Stomach (tissue), 9 donors: ENCODE results near the gene RCAN1. TPM values are rescaled to one million over a fixed set of nuclear protein-coding genes. Genes with fewer than 3 reads are reported as not detected.
A peak's percentile ranks its signal among the peaks of the same experiment; 100 is the strongest.

Experiments
- DNase-seq, 2 donors: peaks; one replicate each; pipeline versions ENCODE4 v3.0.0 to v3.0.0-alpha.2; 2013 to 2019
- H3K27ac ChIP-seq, 5 donors: fragments of 200-600 bp in 4 of 5; sonication (generic) in 4 of 5; one replicate each; pipeline ENCODE4 v1.5.1; 2013 to 2019; ENCODE audit warnings: mild to moderate bottlenecking in 1 of 5, moderate library complexity in 1 of 5
- H3K27me3 ChIP-seq, 3 donors: fragments of 200-600 bp; sonication (generic); one replicate each; pipeline ENCODE4 v1.5.1; 2017 to 2019; ENCODE audit warnings: mixed run types in 1 of 3
- H3K36me3 ChIP-seq, 4 donors: fragments of 200-600 bp; sonication (generic); 1 replicate in 3 of 4; 2 replicates in 1 of 4; pipeline ENCODE4 v1.5.1; 2016 to 2019
- H3K4me1 ChIP-seq, 4 donors: fragments of 200-600 bp; sonication (generic); one replicate each; pipeline ENCODE4 v1.5.1; 2016 to 2019
- H3K4me3 ChIP-seq, 4 donors: fragments of 200-600 bp; sonication (generic) in 3 of 4; one replicate each; pipeline ENCODE4 v1.5.1; 2016 to 2019; ENCODE audit warnings: mild to moderate bottlenecking in 1 of 4
- H3K9me3 ChIP-seq, 4 donors: fragments of 200-600 bp; sonication (generic); one replicate each; pipeline ENCODE4 v1.5.1; 2016 to 2019
- EP300 ChIP-seq: sonication (generic); formaldehyde crosslinking; IDR thresholded peaks from one replicate; pipeline ENCODE4 v1.6.1; 2017; ENCODE audit warnings: antibody characterized with exemption
- POLR2A ChIP-seq, 4 donors: fragments of 450-650 bp; IDR thresholded peaks; one replicate each; pipeline ENCODE4 v1.6.1; 2016; ENCODE audit warnings: antibody characterized with exemption in 4 of 4, control low read depth in 2 of 4, mild to moderate bottlenecking in 1 of 4, moderate library complexity in 1 of 4
- POLR2AphosphoS5 ChIP-seq, 3 donors: sonication (generic); formaldehyde crosslinking; IDR thresholded peaks; one replicate each; pipeline ENCODE4 v1.6.1; 2016; ENCODE audit warnings: antibody characterized with exemption in 3 of 3
- WGBS, 5 donors: extraction: QIAGEN DNeasy Blood & Tissue Kit in 3 of 5; methylation state at CpG; one replicate each; pipeline versions ENCODE4 v1.1.5 to v1.1.7; 2013 to 2018; 5-methylcytosine and 5-hydroxymethylcytosine counted together
- intact Hi-C: fragments of 100-400 bp; cut with DNase I; formaldehyde crosslinking; loops from one replicate; pipeline ENCODE4 v1.15.1; 2023; ENCODE audit warnings: low total_unique reads
- polyA plus RNA-seq, 3 donors: library from polyadenylated mRNA; stranded (reverse); fragments of 200-250 nt; gene quantifications; one replicate each; pipeline ENCODE4 v1.2.3, GENCODE V29; 2013
- total RNA-seq, 5 donors: library from RNA; depleted of rRNA; stranded (reverse); fragments of >200 nt; gene quantifications; one replicate each; pipeline versions ENCODE4 v1.1.0 to v1.2.3, GENCODE V29; 2014 to 2016
- TF ChIP-seq, protein P1 (sequence below), 7 experiments: fragments of 450-650 bp in 4 of 7; fragments of 200-600 bp in 3 of 7; sonication (generic) in 3 of 7; IDR thresholded peaks; one replicate each; pipeline ENCODE4 v1.5.1; 2016 to 2019; ENCODE audit warnings: antibody characterized with exemption in 7 of 7, control low read depth in 2 of 7, mild to moderate bottlenecking in 1 of 7
- donor health status: healthy with polysubstance abuse.
- donor health status: Bipolar disorder and iron deficiency.
- donor health status: healthy.

The RCAN1 gene
- total and polyA plus RNA-seq, 8 donors, result 15.6 to 85.7 (median 31.5) TPM

GRCh38 chr21:34576041-34576511 is 38.8 kb downstream of the RCAN1 start:
- intact Hi-C loops, result no loop called here
- H3K9me3 ChIP-seq, result no peaks in the 10 kb centered on the region
- H3K27me3 ChIP-seq, result no peaks in the 10 kb centered on the region
- WGBS, 5 donors, result 61 to 78% (median 64%) methylated on average over 5 of the region's 5 CpGs
- H3K36me3 ChIP-seq, result no peaks in the 10 kb centered on the region
- H3K4me1 ChIP-seq, result peaks cover 0 to 33% (median 11%) of the 10 kb centered on the region in 4 donors
- H3K27ac ChIP-seq, result peak overlapping the region in 1 of 5 donors; percentile 25
- DNase-seq, result no peak
- no peak for TF ChIP-seq POLR2AphosphoS5 (IDR thresholded peaks at IDR 0.05)
- no peak for TF ChIP-seq POLR2A (IDR thresholded peaks at IDR 0.05)
- no peak for TF ChIP-seq EP300
- TF ChIP-seq, protein P1, sequence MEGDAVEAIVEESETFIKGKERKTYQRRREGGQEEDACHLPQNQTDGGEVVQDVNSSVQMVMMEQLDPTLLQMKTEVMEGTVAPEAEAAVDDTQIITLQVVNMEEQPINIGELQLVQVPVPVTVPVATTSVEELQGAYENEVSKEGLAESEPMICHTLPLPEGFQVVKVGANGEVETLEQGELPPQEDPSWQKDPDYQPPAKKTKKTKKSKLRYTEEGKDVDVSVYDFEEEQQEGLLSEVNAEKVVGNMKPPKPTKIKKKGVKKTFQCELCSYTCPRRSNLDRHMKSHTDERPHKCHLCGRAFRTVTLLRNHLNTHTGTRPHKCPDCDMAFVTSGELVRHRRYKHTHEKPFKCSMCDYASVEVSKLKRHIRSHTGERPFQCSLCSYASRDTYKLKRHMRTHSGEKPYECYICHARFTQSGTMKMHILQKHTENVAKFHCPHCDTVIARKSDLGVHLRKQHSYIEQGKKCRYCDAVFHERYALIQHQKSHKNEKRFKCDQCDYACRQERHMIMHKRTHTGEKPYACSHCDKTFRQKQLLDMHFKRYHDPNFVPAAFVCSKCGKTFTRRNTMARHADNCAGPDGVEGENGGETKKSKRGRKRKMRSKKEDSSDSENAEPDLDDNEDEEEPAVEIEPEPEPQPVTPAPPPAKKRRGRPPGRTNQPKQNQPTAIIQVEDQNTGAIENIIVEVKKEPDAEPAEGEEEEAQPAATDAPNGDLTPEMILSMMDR (IDR thresholded peaks at IDR 0.05), result no peak
- H3K4me3 ChIP-seq, result no peak overlapping the region

- peak in 1 of 2 donors; percentile 31 for DNase-seq
- no peaks in the 10 kb centered on the region for H3K9me3 ChIP-seq
- H3K4me3 ChIP-seq, result no peak overlapping the region
- peak overlapping the region in 2 of 5 donors; percentile 1 to 25 for H3K27ac ChIP-seq
- no peaks in the 10 kb centered on the region for H3K36me3 ChIP-seq
- H3K4me1 ChIP-seq, result peaks cover 0 to 25% (median 8%) of the 10 kb centered on the region in 4 donors
- H3K27me3 ChIP-seq, result no peaks in the 10 kb centered on the region
- TF ChIP-seq POLR2A (IDR thresholded peaks at IDR 0.05) (no peak), POLR2AphosphoS5 (IDR thresholded peaks at IDR 0.05) (peak in 1 of 3 donors; percentile 60)
- TF ChIP-seq, protein P1 (IDR thresholded peaks at IDR 0.05), result no peak
- WGBS, 5 donors, result 80 to 90% (median 85%) methylated on average over 24 of the region's 24 CpGs
- intact Hi-C loops, result no loop called here
Observed at GRCh38 chr21:34574601-34575529, 40.0 kb downstream of the RCAN1 start.

GRCh38 chr21:34571994-34572393 is 42.9 kb downstream of the RCAN1 start:
- no peaks in the 10 kb centered on the region for H3K36me3 ChIP-seq
- intact Hi-C loops, result no loop called here
- H3K4me1 ChIP-seq, result peaks cover 0 to 31% (median 8%) of the 10 kb centered on the region in 4 donors
- TF ChIP-seq EP300, result no peak
- TF ChIP-seq POLR2A (IDR thresholded peaks at IDR 0.05), result no peak
- TF ChIP-seq POLR2AphosphoS5 (IDR thresholded peaks at IDR 0.05), result no peak
- H3K4me3 ChIP-seq, result no peak overlapping the region
- DNase-seq, result no peak
- H3K27me3 ChIP-seq, result no peaks in the 10 kb centered on the region
- no peak overlapping the region for H3K27ac ChIP-seq
- H3K9me3 ChIP-seq, result no peaks in the 10 kb centered on the region
- 83 to 89% (median 85%) methylated on average over 7 of the region's 7 CpGs for WGBS, 5 donors

GRCh38 chr21:34570313-34570712 is 44.6 kb downstream of the RCAN1 start:
- intact Hi-C loops, result no loop called here
- WGBS, 5 donors, result 77 to 88% (median 85%) methylated on average over 3 of the region's 3 CpGs
- H3K4me1 ChIP-seq, result peaks cover 0 to 16% (median 2%) of the 10 kb centered on the region in 4 donors
- H3K36me3 ChIP-seq, result no peaks in the 10 kb centered on the region
- no peak overlapping the region for H3K4me3 ChIP-seq
- H3K27me3 ChIP-seq, result no peaks in the 10 kb centered on the region
- DNase-seq, result no peak
- TF ChIP-seq POLR2A (IDR thresholded peaks at IDR 0.05), result no peak
- TF ChIP-seq, protein P1 (IDR thresholded peaks at IDR 0.05), result no peak
- TF ChIP-seq POLR2AphosphoS5 (IDR thresholded peaks at IDR 0.05), result no peak
- TF ChIP-seq EP300, result no peak
- H3K9me3 ChIP-seq, result no peaks in the 10 kb centered on the region
- no peak overlapping the region for H3K27ac ChIP-seq
